ENCODE data around the gene LAPTM5. TPM values are rescaled to one million over a fixed set of nuclear protein-coding genes. Genes with fewer than 3 reads are reported as not detected.

The LAPTM5 gene
- total RNA-seq, 4 donors from 2014 or later, result 44.5 to 767 (median 109) TPM

- no peak for TF ChIP-seq CTCF (IDR thresholded peaks at IDR 0.05; ENCODE audit: low read depth)
These were observed 20.1 kb downstream of the LAPTM5 start for GRCh38 chr1:30737357-30738039.

GRCh38 chr1:30735668-30736498 lies 21.7 kb downstream of the LAPTM5 start:
- TF ChIP-seq CTCF (IDR thresholded peaks at IDR 0.05; ENCODE audit: low read depth), result no peak

- no peak for TF ChIP-seq CTCF (IDR thresholded peaks at IDR 0.05; ENCODE audit: low read depth)
These were observed 22.4 kb downstream of the LAPTM5 start for GRCh38 chr1:30735124-30735523.

- no peak for TF ChIP-seq CTCF (IDR thresholded peaks at IDR 0.05; ENCODE audit: low read depth)
These were observed 23.0 kb downstream of the LAPTM5 start for GRCh38 chr1:30734580-30734979.

- TF ChIP-seq CTCF (IDR thresholded peaks at IDR 0.05; ENCODE audit: low read depth), result no peak
These were observed 23.5 kb downstream of the LAPTM5 start for GRCh38 chr1:30734106-30734505.

GRCh38 chr1:30733493-30733892 lies 24.1 kb downstream of the LAPTM5 start:
- no peak for TF ChIP-seq CTCF (IDR thresholded peaks at IDR 0.05; ENCODE audit: low read depth)

GRCh38 chr1:30732277-30732996 lies 25.1 kb downstream of the LAPTM5 start:
- no peak for TF ChIP-seq CTCF (IDR thresholded peaks at IDR 0.05; ENCODE audit: low read depth)

Data from subcutaneous adipose tissue (tissue), 4 donors.